Measurements from ENCODE around the gene POFUT2. TPM values are rescaled to one million over a fixed set of nuclear protein-coding genes. Genes with fewer than 3 reads are reported as not detected.

Gene POFUT2
- total and polyA plus RNA-seq, 4 donors: 17.9 to 35.7 (median 26.1) TPM

GRCh38 chr21:45297869-45298268, 10.2 kb upstream of the POFUT2 start:
- H3K9ac ChIP-seq (ENCODE audit: insufficient read depth in 1 of 2, low read length in 2 of 2): no peak overlapping the region
- no peak for TF ChIP-seq CTCF (IDR thresholded peaks at IDR 0.05; ENCODE audit: control extremely low read depth, extremely low read depth)
- H3K4me3 ChIP-seq: no peak overlapping the region
- peaks cover 0 to 50% (median 32%) of the 10 kb centered on the region in 5 donors for H3K4me1 ChIP-seq (ENCODE audit: control insufficient read depth in 5 of 5, insufficient read depth in 5 of 5, low read length in 5 of 5)
- no peaks in the 10 kb centered on the region for H3K36me3 ChIP-seq (ENCODE audit: control insufficient read depth in 4 of 4, insufficient read depth in 4 of 4, low read length in 4 of 4)
- ATAC-seq (ENCODE audit: insufficient read depth, low FRiP score) (no peak), DNase-seq (no peak)
- peaks cover 0 to 4% (median 0%) of the 10 kb centered on the region in 4 donors for H3K9me3 ChIP-seq (ENCODE audit: control insufficient read depth in 4 of 4, insufficient read depth in 3 of 4, low read length in 3 of 4)
- WGBS, 2 donors: 96 to 97% methylated on average over 4 of the region's 4 CpGs
- H3K27me3 ChIP-seq (ENCODE audit: control insufficient read depth in 3 of 3, insufficient read depth in 3 of 3, low read length in 2 of 3): no peaks in the 10 kb centered on the region
- peak overlapping the region in 1 of 2 donors; percentile 34 for H3K27ac ChIP-seq (ENCODE audit: low read depth in 1 of 2, low read length in 1 of 2)

DNA sequence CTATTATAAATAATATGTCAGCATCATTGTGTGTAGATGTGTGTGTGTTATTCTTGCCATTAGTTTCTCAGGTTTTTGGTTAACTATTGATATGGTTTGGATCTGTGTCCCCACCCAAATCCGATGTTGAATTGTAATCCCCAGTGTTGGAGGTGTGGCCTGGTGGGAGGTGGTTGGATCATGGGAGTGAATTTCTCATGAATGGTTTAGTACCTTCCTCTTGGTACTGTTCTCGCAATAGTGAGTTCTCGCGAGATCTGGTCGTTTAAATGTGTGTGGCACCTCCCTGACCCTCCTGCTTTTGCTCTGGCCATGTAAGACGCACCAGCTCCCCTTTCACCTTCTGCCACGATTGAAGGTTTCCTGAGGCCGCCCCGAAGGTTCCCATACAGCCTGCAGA, 9.6 kb upstream of the POFUT2 start:
- H3K9ac ChIP-seq (ENCODE audit: insufficient read depth in 1 of 2, low read length in 2 of 2): no peak overlapping the region
- ATAC-seq (ENCODE audit: insufficient read depth, low FRiP score): no peak
- DNase-seq: no peak
- peaks cover 0 to 55% (median 35%) of the 10 kb centered on the region in 5 donors for H3K4me1 ChIP-seq (ENCODE audit: control insufficient read depth in 5 of 5, insufficient read depth in 5 of 5, low read length in 5 of 5)
- no peak overlapping the region for H3K27ac ChIP-seq (ENCODE audit: low read depth in 1 of 2, low read length in 1 of 2)
- 92 to 93% methylated on average over 9 of the region's 9 CpGs for WGBS, 2 donors
- no peak overlapping the region for H3K4me3 ChIP-seq
- no peak for TF ChIP-seq CTCF (IDR thresholded peaks at IDR 0.05; ENCODE audit: control extremely low read depth, extremely low read depth)
- no peaks in the 10 kb centered on the region for H3K36me3 ChIP-seq (ENCODE audit: control insufficient read depth in 4 of 4, insufficient read depth in 4 of 4, low read length in 4 of 4)
- H3K9me3 ChIP-seq (ENCODE audit: control insufficient read depth in 4 of 4, insufficient read depth in 3 of 4, low read length in 3 of 4): peaks cover 0 to 4% (median 0%) of the 10 kb centered on the region in 4 donors
- no peaks in the 10 kb centered on the region for H3K27me3 ChIP-seq (ENCODE audit: control insufficient read depth in 3 of 3, insufficient read depth in 3 of 3, low read length in 2 of 3)

GRCh38 chr21:45296638-45297037, 8.9 kb upstream of the POFUT2 start:
- peaks cover 0 to 4% (median 0%) of the 10 kb centered on the region in 4 donors for H3K9me3 ChIP-seq (ENCODE audit: control insufficient read depth in 4 of 4, insufficient read depth in 3 of 4, low read length in 3 of 4)
- no peaks in the 10 kb centered on the region for H3K27me3 ChIP-seq (ENCODE audit: control insufficient read depth in 3 of 3, insufficient read depth in 3 of 3, low read length in 2 of 3)
- WGBS, 2 donors: 97% methylated on average over 7 of the region's 7 CpGs
- peaks cover 0 to 59% (median 35%) of the 10 kb centered on the region in 5 donors for H3K4me1 ChIP-seq (ENCODE audit: control insufficient read depth in 5 of 5, insufficient read depth in 5 of 5, low read length in 5 of 5)
- ATAC-seq (ENCODE audit: insufficient read depth, low FRiP score) (no peak), DNase-seq (no peak)
- H3K36me3 ChIP-seq (ENCODE audit: control insufficient read depth in 4 of 4, insufficient read depth in 4 of 4, low read length in 4 of 4): no peaks in the 10 kb centered on the region
- H3K9ac ChIP-seq (ENCODE audit: insufficient read depth in 1 of 2, low read length in 2 of 2): no peak overlapping the region
- H3K4me3 ChIP-seq: no peak overlapping the region
- H3K27ac ChIP-seq (ENCODE audit: low read depth in 1 of 2, low read length in 1 of 2): no peak overlapping the region
- no peak for TF ChIP-seq CTCF (IDR thresholded peaks at IDR 0.05; ENCODE audit: control extremely low read depth, extremely low read depth)
